K562 (cell line): Measurements from ENCODE around the gene PGM2. TPM values are rescaled to one million over a fixed set of nuclear protein-coding genes. Genes with fewer than 3 reads are reported as not detected.
A peak's percentile ranks its signal among the peaks of the same experiment; 100 is the strongest.

ENCODE experiments used
- ATAC-seq: fragments of 200-7000 bp; cut with Tn5 transposase; 3 replicates; pipeline ENCODE4 v1.9.1; 2020; ENCODE audit warnings: moderate library complexity
- BruUV-seq: library from RNA; stranded (reverse); fragments of 400-500 nt; replicated peaks from 2 replicates; lab custom pipeline; 2021; lab: Mats Ljungman, UMichigan
- CTCF ChIA-PET: fragments of 300-600 bp; formaldehyde crosslinking; extraction: SDS; loops from one replicate; lab custom pipeline; 2021; ENCODE audit warnings: low intra/inter-chr PET ratio; lab: Yijun Ruan, JAX
- POLR2A ChIA-PET: fragments of 300-600, 350-650 bp; sonication (Branson Sonifier 250); formaldehyde crosslinking; extraction: SDS; loops from one replicate; lab custom pipeline; 2021; ENCODE audit warnings: antibody characterized with exemption, inconsistent platforms; lab: Yijun Ruan, JAX
- DNase-seq, 4 experiments: peaks; one replicate each; pipeline versions ENCODE4 v3.0.0 to v3.0.0-alpha.2; 2011 to 2018; ENCODE audit warnings: low spot score in 3 of 4, mixed read lengths in 3 of 4; ENCODE audit errors: extremely low read depth in 1 of 4
- FAIRE-seq: peaks from 2 replicates; lab custom pipeline; 2011; peaks lifted over from hg19 to GRCh38; lab: Jason Lieb, UNC
- H2AFZ ChIP-seq: 2 replicates; pipeline ENCODE4 v1.6.0; 2011; ENCODE audit warnings: low read depth, low read length, control low read depth, inconsistent platforms
- H3K27ac ChIP-seq: fragments of 200-600 bp; 3 replicates; pipeline ENCODE4 v1.8.0; 2011; ENCODE audit warnings: low read depth, mild to moderate bottlenecking, control low read depth, inconsistent platforms, low read length, moderate library complexity, mixed read lengths; ENCODE audit errors: extremely low read depth
- H3K27me3 ChIP-seq, 2 experiments: fragments of 300-600 bp in 1 of 2; 2 replicates in 1 of 2; 3 replicates in 1 of 2; pipeline versions ENCODE4 v1.6.0 to v1.8.0; 2011; ENCODE audit warnings: inconsistent platforms in 2 of 2, low read length in 2 of 2, mild to moderate bottlenecking in 1 of 2, mixed read lengths in 1 of 2, moderate library complexity in 1 of 2; ENCODE audit not compliant: control insufficient read depth in 2 of 2, insufficient read depth in 2 of 2
- H3K36me3 ChIP-seq: fragments of 300-600 bp; 3 replicates; pipeline ENCODE4 v1.8.0; 2011; ENCODE audit warnings: mild to moderate bottlenecking, low read length, inconsistent platforms; ENCODE audit not compliant: control insufficient read depth, insufficient read depth
- H3K4me1 ChIP-seq, 2 experiments: fragments of 200-600 bp in 1 of 2; replicated peaks in 1 of 2; 2 replicates in 1 of 2; 3 replicates in 1 of 2; pipeline versions ENCODE4 v1.5.1 to v1.8.0; 2011; ENCODE audit warnings: inconsistent platforms in 2 of 2, low read length in 2 of 2, mild to moderate bottlenecking in 1 of 2, mixed read lengths in 1 of 2, moderate library complexity in 1 of 2; ENCODE audit not compliant: control insufficient read depth in 2 of 2, insufficient read depth in 2 of 2
- H3K4me2 ChIP-seq: 2 replicates; pipeline ENCODE4 v1.6.1; 2011; ENCODE audit warnings: low read length, control low read depth, inconsistent platforms, mixed read lengths; ENCODE audit not compliant: insufficient read depth
- H3K4me3 ChIP-seq: fragments of 200-600 bp; sonication (generic), shearing (Covaris generic); 2 replicates; pipeline ENCODE4 v1.5.1; 2016; ENCODE audit warnings: control low read depth, inconsistent platforms
- H3K79me2 ChIP-seq: fragments of 200-600 bp; 3 replicates; pipeline ENCODE4 v1.8.0; 2011; ENCODE audit warnings: low read length, inconsistent platforms; ENCODE audit not compliant: control insufficient read depth, insufficient read depth
- H3K9ac ChIP-seq, 2 experiments: 2 replicates each; pipeline versions ENCODE4 v1.6.0 to v1.6.1; 2011; ENCODE audit warnings: low read depth in 2 of 2, low read length in 2 of 2, control low read depth in 1 of 2, inconsistent platforms in 1 of 2, mild to moderate bottlenecking in 1 of 2, mixed read lengths in 1 of 2; ENCODE audit not compliant: insufficient read depth in 1 of 2
- H3K9me1 ChIP-seq: one replicate; pipeline ENCODE4 v1.6.0; 2011; ENCODE audit warnings: inconsistent platforms, mild to moderate bottlenecking, low read length, moderate library complexity; ENCODE audit not compliant: control insufficient read depth, insufficient read depth
- H3K9me3 ChIP-seq: replicated peaks from 2 replicates; pipeline ENCODE4 v1.5.1; 2011; ENCODE audit warnings: low read depth, low read length, inconsistent platforms; ENCODE audit not compliant: control insufficient read depth, insufficient read depth
- H4K20me1 ChIP-seq: replicated peaks from 2 replicates; pipeline ENCODE4 v1.6.1; 2011; ENCODE audit warnings: low read length, inconsistent platforms, mixed read lengths; ENCODE audit not compliant: control insufficient read depth, insufficient read depth
- CEBPG ChIP-seq, 3 experiments: fragments of 200-800 bp in 1 of 3; sonication (Bioruptor generic) in 1 of 3; sonication (generic) in 1 of 3; formaldehyde crosslinking in 1 of 3; IDR thresholded peaks in 2 of 3; conservative IDR thresholded peaks in 1 of 3; 2 replicates each; pipeline versions ENCODE4 v1.6.1 to v1.8.0; 2016 to 2022; ENCODE audit warnings: missing compliant biosample characterization in 2 of 3, missing genetic modification characterization in 2 of 3, mild to moderate bottlenecking in 1 of 3, missing genetic modification reagents in 1 of 3
- CXXC5 ChIP-seq: fragments of 250-450 bp; sonication (Bioruptor Pico); IDR thresholded peaks from 2 replicates; pipeline ENCODE4 v1.8.0; 2022; ENCODE audit warnings: inconsistent platforms, mild to moderate bottlenecking, moderate library complexity
- FOXP1 ChIP-seq: sonication (generic); formaldehyde crosslinking; IDR thresholded peaks from 2 replicates; pipeline ENCODE4 v1.8.0; 2022; ENCODE audit warnings: mild to moderate bottlenecking, missing genetic modification reagents
- MEIS2 ChIP-seq: fragments of 450-650 bp; IDR thresholded peaks from 2 replicates; pipeline ENCODE4 v1.6.1; 2014; ENCODE audit warnings: mild to moderate bottlenecking; ENCODE audit not compliant: partially characterized antibody
- MIER1 ChIP-seq: fragments of 450-650 bp; IDR thresholded peaks from 2 replicates; pipeline ENCODE4 v1.6.1; 2016; ENCODE audit warnings: antibody characterized with exemption, mild to moderate bottlenecking, low read depth
- PKNOX1 ChIP-seq: fragments of 450-650 bp; IDR thresholded peaks from 2 replicates; pipeline ENCODE4 v1.6.1; 2016
- SOX6 ChIP-seq: fragments of 450-650 bp; IDR thresholded peaks from 2 replicates; pipeline ENCODE4 v1.6.1; 2014; ENCODE audit warnings: mild to moderate bottlenecking
- ZEB2 ChIP-seq: fragments of 450-650 bp; IDR thresholded peaks from 2 replicates; pipeline ENCODE4 v1.6.1; 2016
- ZFPM2 ChIP-seq: fragments of 250-450 bp; sonication (Bioruptor Pico); IDR thresholded peaks from 2 replicates; pipeline ENCODE4 v1.5.1; 2022; ENCODE audit warnings: mild to moderate bottlenecking
- ZNF639 ChIP-seq, 2 experiments: fragments of 200-800 bp in 1 of 2; sonication (Bioruptor generic) in 1 of 2; sonication (generic) in 1 of 2; formaldehyde crosslinking in 1 of 2; IDR thresholded peaks in 1 of 2; conservative IDR thresholded peaks in 1 of 2; 2 replicates each; pipeline versions ENCODE4 v1.5.0 to v1.6.1; 2016 to 2020; ENCODE audit warnings: missing compliant biosample characterization in 1 of 2, missing genetic modification characterization in 1 of 2, missing genetic modification reagents in 1 of 2
- WGBS: fragments of 100-300 bp; shearing (Covaris generic); methylation state at CpG from one replicate; pipeline ENCODE4 v1.1.6; 2016; ENCODE audit warnings: low coverage, mixed read lengths; ENCODE audit not compliant: insufficient coverage; ENCODE audit errors: missing lambda C conversion rate; 5-methylcytosine and 5-hydroxymethylcytosine counted together
- in situ Hi-C: fragments of 300-500 bp; cut with MboI; formaldehyde crosslinking; loops from 4 replicates; pipeline ENCODE4 v1.15.0; 2018; ENCODE audit warnings: inconsistent platforms, mixed read lengths
- intact Hi-C: fragments of 100-400 bp; cut with micrococcal nuclease; formaldehyde crosslinking; loops from 2 replicates; pipeline ENCODE4 v1.14.2; 2022
- polyA plus RNA-seq, 8 experiments: library from polyadenylated mRNA; depleted of rRNA in 4 of 8; stranded (reverse) in 5 of 8; unstranded in 3 of 8; fragments of >200 nt; fragmentation: Nextera tagmentation in 2 of 8; fragmentation: Illumina TruSeq in 1 of 8; extraction: Ambion mirVana in 2 of 8; extraction: Trizol in 1 of 8; gene quantifications; 2 replicates each; pipeline versions ENCODE4 v1.2.1 to v1.2.3, GENCODE V29; 2011 to 2014; ENCODE audit warnings: inconsistent platforms in 1 of 8, missing spikeins in 1 of 8
- total RNA-seq, 7 experiments: library from RNA; depleted of rRNA in 6 of 7; stranded (reverse); fragments of >200 nt in 6 of 7; fragmentation: Illumina TruSeq in 2 of 7; extraction: Trizol in 2 of 7; gene quantifications; 2 replicates each; pipeline versions ENCODE4 v1.2.1 to v1.2.3, GENCODE V29; 2011 to 2021; ENCODE audit warnings: low replicate concordance in 1 of 7

The PGM2 gene
- total and polyA plus RNA-seq, 9 of the 15 experiments (the other 6 are each of a cell fraction or from before 2014, with no cell fraction given): 15.2 to 77.3 (median 51.4) TPM

DNA sequence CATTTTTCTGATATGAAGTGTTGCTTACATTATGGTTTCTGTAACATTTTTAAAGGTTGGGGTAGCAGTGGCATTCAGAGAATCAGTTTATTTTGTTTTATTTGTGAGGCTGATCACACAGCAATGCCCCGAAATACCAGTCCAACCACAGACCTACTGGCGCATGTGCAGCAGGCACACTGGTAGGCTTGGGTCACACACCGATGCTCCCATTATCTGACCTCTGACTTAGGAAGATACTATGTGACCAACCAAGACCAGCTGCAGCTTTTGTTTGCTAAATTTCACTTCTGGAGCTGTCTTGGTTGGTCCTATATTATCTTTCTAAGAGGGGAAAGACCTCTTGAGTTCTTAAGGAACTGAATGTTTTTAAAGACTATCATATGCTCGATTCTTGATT is 18.7 kb downstream of the PGM2 start:
- Histone ChIP-seq H2AFZ (no peak overlapping the region), H3K79me2 (no peaks in the 10 kb centered on the region), H3K36me3 (peaks cover 75% of the 10 kb centered on the region), H3K9me1 (no peaks in the 10 kb centered on the region), H3K27ac (no peak overlapping the region), H3K4me3 (no peak overlapping the region), H3K27me3 (no peaks in the 10 kb centered on the region), H3K9me3 (no peaks in the 10 kb centered on the region), H3K4me1 (no peaks in the 10 kb centered on the region), H3K9ac (no peak overlapping the region), H4K20me1 (no peaks in the 10 kb centered on the region), H3K4me2 (no peak overlapping the region)
- FAIRE-seq: no peak
- ATAC-seq: no peak
- ChIA-PET CTCF (no interaction called here), POLR2A (interaction anchor here (1.4 kb wide), 1 partner anchor 15 kb away, joined by 3 read pairs; no protein-coding TSS in a partner anchor)
- intact Hi-C loops (no loop called here), in situ Hi-C loops (no loop called here)
- no peak for TF ChIP-seq CEBPG (CRISPR knock-in tag; IDR thresholded peaks at IDR 0.05)
- TF ChIP-seq CEBPG (tag; conservative IDR thresholded peaks at IDR 0.05 in 1 of 2, IDR thresholded peaks at IDR 0.05 in 1 of 2): no peak
- no peak for TF ChIP-seq ZEB2
- TF ChIP-seq FOXP1 (CRISPR knock-in tag): no peak
- no peak for TF ChIP-seq SOX6
- TF ChIP-seq ZFPM2 (CRISPR knock-in tag): no peak
- DNase-seq: no peak
- WGBS: 86% methylated on average over 4 of the region's 4 CpGs
- BruUV-seq: no TSS peak

DNA sequence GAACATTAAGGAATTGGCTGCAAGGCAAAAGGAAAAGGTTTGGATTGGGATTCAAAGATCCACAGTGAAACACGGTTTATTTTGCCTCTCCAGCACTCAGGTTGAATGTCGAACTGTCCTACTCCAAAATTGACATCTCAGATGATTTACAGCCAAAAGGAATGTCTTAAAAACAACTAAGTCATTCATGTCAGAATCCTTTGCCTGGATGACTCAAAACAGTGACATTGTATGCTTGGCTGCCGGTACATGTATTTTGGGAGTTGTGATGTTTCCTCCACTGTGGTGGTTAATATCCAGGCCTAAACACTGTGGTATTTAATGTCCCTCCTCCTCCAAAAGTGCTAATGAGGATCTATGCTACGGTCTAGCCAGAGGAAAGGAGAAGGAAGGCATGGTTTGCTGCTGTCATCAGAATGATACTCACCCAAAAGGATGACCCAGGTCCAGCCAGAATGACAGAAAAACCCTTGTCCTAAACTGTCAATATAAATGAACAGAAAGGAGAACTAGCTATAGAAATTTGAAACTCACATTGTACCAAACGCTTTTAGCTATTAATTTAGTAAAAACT is 20.9 kb downstream of the PGM2 start:
- H3K4me2 ChIP-seq: no peak overlapping the region
- ChIA-PET POLR2A (interaction anchor here (2.2 kb wide), 1 partner anchor 12 kb away, joined by 9 read pairs; no protein-coding TSS in a partner anchor), CTCF (no interaction called here)
- H3K4me1 ChIP-seq: no peaks in the 10 kb centered on the region
- H3K27me3 ChIP-seq: no peaks in the 10 kb centered on the region
- peaks cover 70% of the 10 kb centered on the region for H3K36me3 ChIP-seq
- no peak overlapping the region for H3K9ac ChIP-seq
- no peaks in the 10 kb centered on the region for H3K9me1 ChIP-seq
- H3K4me3 ChIP-seq: no peak overlapping the region
- DNase-seq: no peak
- in situ Hi-C loops: no loop called here
- no peak overlapping the region for H2AFZ ChIP-seq
- 59% methylated on average over 5 of the region's 5 CpGs for WGBS
- intact Hi-C loops: no loop called here
- no peak for FAIRE-seq
- no peaks in the 10 kb centered on the region for H3K79me2 ChIP-seq
- H3K27ac ChIP-seq: no peak overlapping the region
- no peaks in the 10 kb centered on the region for H4K20me1 ChIP-seq
- BruUV-seq: no TSS peak
- no peaks in the 10 kb centered on the region for H3K9me3 ChIP-seq
- no peak for ATAC-seq
- TF ChIP-seq MEIS2: peak; percentile 25
- TF ChIP-seq MIER1: no peak
- TF ChIP-seq ZNF639 (CRISPR knock-in tag; conservative IDR thresholded peaks at IDR 0.05 in 1 of 2, IDR thresholded peaks at IDR 0.05 in 1 of 2): no peak
- TF ChIP-seq CXXC5 (CRISPR knock-in tag): no peak
- TF ChIP-seq PKNOX1: peak; percentile 41
